ENCODE measurements around the gene HLA-DQB2.

- TF ChIP-seq POLR2A (IDR thresholded peaks at IDR 0.05) (no peak), CTCF (IDR thresholded peaks at IDR 0.05) (no peak)
Measured at GRCh38 chr6:32775071-32775470, 11.7 kb upstream of the HLA-DQB2 start.
